ENCODE data around the gene IL16.

DNA sequence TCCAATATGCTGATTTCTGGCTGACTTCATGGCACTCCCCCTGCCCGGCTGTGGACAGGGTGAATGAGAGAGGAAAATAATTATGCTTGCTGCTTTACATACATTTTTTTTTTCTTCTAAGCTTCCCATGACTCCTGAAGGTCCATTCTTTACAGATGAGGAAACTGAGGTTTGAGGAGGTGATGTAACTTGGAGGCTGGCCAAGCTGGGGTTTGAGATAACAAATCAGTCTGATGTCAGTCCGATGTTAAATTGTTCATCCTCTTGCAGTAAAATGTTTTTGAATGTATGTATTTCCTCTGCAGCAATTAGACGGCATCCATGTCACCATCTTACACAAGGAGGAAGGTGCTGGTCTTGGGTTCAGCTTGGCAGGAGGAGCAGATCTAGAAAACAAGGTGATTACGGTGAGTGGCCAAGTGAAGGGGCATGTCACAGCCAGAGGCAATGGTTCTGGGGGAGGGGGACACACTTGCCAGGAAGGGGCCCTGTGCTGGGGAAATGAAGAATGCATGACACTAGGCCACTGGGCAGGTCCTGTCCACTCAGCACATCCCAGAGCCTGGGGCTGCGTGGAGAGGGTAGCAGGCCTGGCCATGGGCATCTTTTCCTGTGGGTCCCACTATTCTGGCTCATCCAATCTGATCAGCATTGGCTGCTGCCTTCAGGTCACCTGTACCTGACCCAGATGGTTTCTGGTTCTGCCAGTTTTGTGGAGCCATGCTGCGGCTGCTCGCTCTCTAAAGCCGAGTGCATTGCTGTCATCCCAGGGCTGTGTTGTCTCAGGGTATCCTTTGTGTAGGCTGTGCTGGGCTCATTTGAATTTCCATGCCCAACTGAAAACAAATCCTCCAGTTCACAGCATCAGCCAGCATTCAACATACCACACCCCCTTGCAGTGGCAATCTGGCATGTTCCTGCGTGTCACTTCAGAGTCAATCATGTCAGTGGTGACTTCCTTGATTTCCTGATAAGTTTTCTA, 106.9 kb downstream of the IL16 start:
- TF ChIP-seq, protein P1, sequence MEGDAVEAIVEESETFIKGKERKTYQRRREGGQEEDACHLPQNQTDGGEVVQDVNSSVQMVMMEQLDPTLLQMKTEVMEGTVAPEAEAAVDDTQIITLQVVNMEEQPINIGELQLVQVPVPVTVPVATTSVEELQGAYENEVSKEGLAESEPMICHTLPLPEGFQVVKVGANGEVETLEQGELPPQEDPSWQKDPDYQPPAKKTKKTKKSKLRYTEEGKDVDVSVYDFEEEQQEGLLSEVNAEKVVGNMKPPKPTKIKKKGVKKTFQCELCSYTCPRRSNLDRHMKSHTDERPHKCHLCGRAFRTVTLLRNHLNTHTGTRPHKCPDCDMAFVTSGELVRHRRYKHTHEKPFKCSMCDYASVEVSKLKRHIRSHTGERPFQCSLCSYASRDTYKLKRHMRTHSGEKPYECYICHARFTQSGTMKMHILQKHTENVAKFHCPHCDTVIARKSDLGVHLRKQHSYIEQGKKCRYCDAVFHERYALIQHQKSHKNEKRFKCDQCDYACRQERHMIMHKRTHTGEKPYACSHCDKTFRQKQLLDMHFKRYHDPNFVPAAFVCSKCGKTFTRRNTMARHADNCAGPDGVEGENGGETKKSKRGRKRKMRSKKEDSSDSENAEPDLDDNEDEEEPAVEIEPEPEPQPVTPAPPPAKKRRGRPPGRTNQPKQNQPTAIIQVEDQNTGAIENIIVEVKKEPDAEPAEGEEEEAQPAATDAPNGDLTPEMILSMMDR (IDR thresholded peaks at IDR 0.05) = no peak
- TF ChIP-seq POLR2A (IDR thresholded peaks at IDR 0.05) = no peak
